Sigmoid colon (tissue), 7 donors: ENCODE results near the gene NDUFA13. TPM values are rescaled to one million over a fixed set of nuclear protein-coding genes. Genes with fewer than 3 reads are reported as not detected.

ENCODE experiments used
- DNase-seq: peaks from one replicate; pipeline ENCODE4 v3.0.0-alpha.2; 2019
- H3K27ac ChIP-seq, 4 donors: fragments of 200-600 bp; sonication (generic); one replicate each; pipeline ENCODE4 v1.5.1; 2016 to 2019; ENCODE audit warnings: mild to moderate bottlenecking in 1 of 4
- H3K27me3 ChIP-seq, 3 donors: fragments of 200-600 bp; sonication (generic); one replicate each; pipeline ENCODE4 v1.5.1; 2019; ENCODE audit warnings: mild to moderate bottlenecking in 1 of 3
- H3K36me3 ChIP-seq, 4 donors: fragments of 200-600 bp; sonication (generic); one replicate each; pipeline ENCODE4 v1.5.1; 2016 to 2019
- H3K4me1 ChIP-seq, 4 donors: fragments of 200-600 bp; sonication (generic); one replicate each; pipeline ENCODE4 v1.5.1; 2017 to 2019
- H3K4me3 ChIP-seq, 4 donors: fragments of 200-600 bp; sonication (generic); one replicate each; pipeline ENCODE4 v1.5.1; 2017 to 2019; ENCODE audit warnings: mild to moderate bottlenecking in 2 of 4, moderate library complexity in 1 of 4
- H3K9me3 ChIP-seq, 4 donors: fragments of 200-600 bp in 3 of 4; sonication (generic) in 3 of 4; one replicate each; pipeline versions ENCODE4 v1.5.1 to v1.6.1; 2013 to 2019
- EP300 ChIP-seq, 4 donors: sonication (generic); formaldehyde crosslinking; IDR thresholded peaks; one replicate each; pipeline ENCODE4 v1.6.1; 2017; ENCODE audit warnings: antibody characterized with exemption in 4 of 4
- POLR2A ChIP-seq, 2 donors: fragments of 450-650 bp; IDR thresholded peaks; one replicate each; pipeline ENCODE4 v1.6.1; 2016; ENCODE audit warnings: antibody characterized with exemption in 2 of 2, mild to moderate bottlenecking in 2 of 2, moderate library complexity in 2 of 2
- POLR2AphosphoS5 ChIP-seq, 4 donors: sonication (generic); formaldehyde crosslinking; IDR thresholded peaks; one replicate each; pipeline ENCODE4 v1.6.1; 2017; ENCODE audit warnings: antibody characterized with exemption in 4 of 4
- WGBS, 2 donors: extraction: QIAGEN DNeasy Blood & Tissue Kit; methylation state at CpG; one replicate each; pipeline ENCODE4 v1.1.7; 2013; 5-methylcytosine and 5-hydroxymethylcytosine counted together
- intact Hi-C: fragments of 100-400 bp; cut with DNase I; formaldehyde crosslinking; loops from one replicate; pipeline ENCODE4 v1.15.1; 2023
- polyA plus RNA-seq, 3 donors: library from polyadenylated mRNA; stranded (reverse); fragments of 200-250 nt; gene quantifications; one replicate each; pipeline ENCODE4 v1.2.3, GENCODE V29; 2013
- total RNA-seq, 4 donors: library from RNA; depleted of rRNA; stranded (reverse); fragments of >200 nt; gene quantifications; one replicate each; pipeline ENCODE4 v1.1.0, GENCODE V29; 2016
- TF ChIP-seq, protein P1 (sequence below), 4 experiments: fragments of 450-650 bp in 3 of 4; fragments of 200-600 bp in 1 of 4; IDR thresholded peaks; one replicate each; pipeline ENCODE4 v1.5.1; 2016 to 2019; ENCODE audit warnings: antibody characterized with exemption in 4 of 4, mild to moderate bottlenecking in 3 of 4, moderate library complexity in 2 of 4
- donor health status: healthy with polysubstance abuse.
- donor health status: Bipolar disorder and iron deficiency.
- donor health status: healthy.

The NDUFA13 gene
- total and polyA plus RNA-seq, 7 donors, result 31.3 to 339 (median 110) TPM

DNA sequence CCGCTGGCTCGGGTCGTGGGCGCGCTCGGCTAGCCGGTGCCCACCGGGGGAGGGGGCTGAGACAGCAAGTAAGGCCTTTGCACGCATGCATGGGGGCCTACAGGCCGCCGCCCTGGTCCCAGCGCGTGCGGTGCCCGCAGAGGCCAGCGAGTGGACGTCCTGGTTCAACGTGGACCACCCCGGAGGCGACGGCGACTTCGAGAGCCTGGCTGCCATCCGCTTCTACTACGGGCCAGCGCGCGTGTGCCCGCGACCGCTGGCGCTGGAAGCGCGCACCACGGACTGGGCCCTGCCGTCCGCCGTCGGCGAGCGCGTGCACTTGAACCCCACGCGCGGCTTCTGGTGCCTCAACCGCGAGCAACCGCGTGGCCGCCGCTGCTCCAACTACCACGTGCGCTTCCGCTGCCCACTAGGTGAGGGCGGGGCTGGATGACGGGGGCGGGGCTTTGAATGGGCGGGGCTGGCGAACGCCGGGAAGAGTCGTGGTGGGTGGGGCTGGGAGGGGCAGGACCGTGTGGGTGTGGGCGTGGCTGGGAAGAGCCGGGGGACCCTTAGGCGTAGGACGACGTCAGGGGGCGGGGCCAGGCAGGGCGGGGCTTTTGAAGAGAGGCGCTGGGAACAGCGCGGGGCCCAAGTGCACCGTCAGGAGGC, 24.2 kb downstream of the NDUFA13 start:
- Histone ChIP-seq H3K27me3 (peaks cover 47 to 80% (median 80%) of the 10 kb centered on the region in 3 donors), H3K27ac (no peak overlapping the region), H3K9me3 (no peaks in the 10 kb centered on the region), H3K36me3 (no peaks in the 10 kb centered on the region), H3K4me1 (peaks cover 0 to 40% (median 36%) of the 10 kb centered on the region in 4 donors), H3K4me3 (peak overlapping the region in 1 of 4 donors; percentile 11)
- intact Hi-C loops, result no loop called here
- WGBS, 2 donors, result 13 to 39% methylated on average over 74 of the region's 74 CpGs
- no peak for DNase-seq
- TF ChIP-seq POLR2AphosphoS5 (IDR thresholded peaks at IDR 0.05), result no peak
- TF ChIP-seq, protein P1, sequence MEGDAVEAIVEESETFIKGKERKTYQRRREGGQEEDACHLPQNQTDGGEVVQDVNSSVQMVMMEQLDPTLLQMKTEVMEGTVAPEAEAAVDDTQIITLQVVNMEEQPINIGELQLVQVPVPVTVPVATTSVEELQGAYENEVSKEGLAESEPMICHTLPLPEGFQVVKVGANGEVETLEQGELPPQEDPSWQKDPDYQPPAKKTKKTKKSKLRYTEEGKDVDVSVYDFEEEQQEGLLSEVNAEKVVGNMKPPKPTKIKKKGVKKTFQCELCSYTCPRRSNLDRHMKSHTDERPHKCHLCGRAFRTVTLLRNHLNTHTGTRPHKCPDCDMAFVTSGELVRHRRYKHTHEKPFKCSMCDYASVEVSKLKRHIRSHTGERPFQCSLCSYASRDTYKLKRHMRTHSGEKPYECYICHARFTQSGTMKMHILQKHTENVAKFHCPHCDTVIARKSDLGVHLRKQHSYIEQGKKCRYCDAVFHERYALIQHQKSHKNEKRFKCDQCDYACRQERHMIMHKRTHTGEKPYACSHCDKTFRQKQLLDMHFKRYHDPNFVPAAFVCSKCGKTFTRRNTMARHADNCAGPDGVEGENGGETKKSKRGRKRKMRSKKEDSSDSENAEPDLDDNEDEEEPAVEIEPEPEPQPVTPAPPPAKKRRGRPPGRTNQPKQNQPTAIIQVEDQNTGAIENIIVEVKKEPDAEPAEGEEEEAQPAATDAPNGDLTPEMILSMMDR (IDR thresholded peaks at IDR 0.05), result no peak
- TF ChIP-seq POLR2A (IDR thresholded peaks at IDR 0.05), result no peak
- TF ChIP-seq EP300 (IDR thresholded peaks at IDR 0.05), result no peak

DNA sequence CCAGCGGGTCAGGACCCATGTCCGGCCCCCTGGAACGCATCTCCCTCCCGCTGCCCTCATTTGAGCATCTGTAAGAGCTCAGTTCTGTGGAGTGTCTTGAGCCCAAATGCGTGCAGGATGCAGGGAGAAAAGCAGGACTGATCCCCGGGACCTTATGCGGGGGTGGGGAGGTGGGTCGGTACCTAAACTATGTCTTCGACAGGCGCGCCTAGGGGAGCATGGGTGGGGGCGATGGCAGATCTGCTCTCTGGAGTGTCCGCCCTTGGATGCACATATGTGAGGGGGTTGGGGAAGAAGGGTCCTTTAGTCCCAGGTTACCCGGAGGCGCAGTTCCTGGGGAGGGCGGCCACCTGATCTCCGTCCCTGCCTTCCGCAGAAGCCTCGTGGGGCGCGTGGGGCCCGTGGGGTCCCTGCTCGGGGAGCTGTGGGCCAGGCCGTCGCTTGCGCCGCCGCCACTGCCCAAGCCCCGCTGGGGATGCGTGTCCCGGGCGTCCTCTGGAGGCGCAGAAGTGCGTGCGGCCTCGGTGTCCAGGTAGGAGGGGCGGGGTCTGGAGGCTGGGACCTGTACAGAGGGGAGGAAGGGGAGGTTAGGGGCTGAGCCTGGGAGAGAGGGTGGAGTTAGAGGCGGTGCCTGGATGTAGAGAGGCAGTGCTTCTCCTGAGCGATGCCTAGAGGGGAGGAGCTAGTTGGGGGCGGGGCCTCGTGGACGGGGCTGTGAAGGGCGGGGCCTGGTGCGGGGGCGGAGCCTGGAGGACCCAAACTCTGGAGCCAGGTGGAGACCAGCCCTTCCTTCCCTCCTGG, 24.9 kb downstream of the NDUFA13 start:
- DNase-seq, result no peak
- H3K27me3 ChIP-seq, result peaks cover 47 to 87% (median 80%) of the 10 kb centered on the region in 3 donors
- no peak overlapping the region for H3K27ac ChIP-seq
- H3K4me3 ChIP-seq, result peak overlapping the region in 1 of 4 donors; percentile 11
- intact Hi-C loops, result no loop called here
- 4% methylated on average over 45 of the region's 45 CpGs for whole genome bisulfite sequencing, 2 donors
- H3K36me3 ChIP-seq, result no peaks in the 10 kb centered on the region
- H3K4me1 ChIP-seq, result peaks cover 0 to 40% (median 36%) of the 10 kb centered on the region in 4 donors
- TF ChIP-seq EP300 (IDR thresholded peaks at IDR 0.05) (no peak), POLR2A (IDR thresholded peaks at IDR 0.05) (no peak), POLR2AphosphoS5 (IDR thresholded peaks at IDR 0.05) (no peak)
- TF ChIP-seq, protein P1 (IDR thresholded peaks at IDR 0.05), result no peak
- no peaks in the 10 kb centered on the region for H3K9me3 ChIP-seq

DNA sequence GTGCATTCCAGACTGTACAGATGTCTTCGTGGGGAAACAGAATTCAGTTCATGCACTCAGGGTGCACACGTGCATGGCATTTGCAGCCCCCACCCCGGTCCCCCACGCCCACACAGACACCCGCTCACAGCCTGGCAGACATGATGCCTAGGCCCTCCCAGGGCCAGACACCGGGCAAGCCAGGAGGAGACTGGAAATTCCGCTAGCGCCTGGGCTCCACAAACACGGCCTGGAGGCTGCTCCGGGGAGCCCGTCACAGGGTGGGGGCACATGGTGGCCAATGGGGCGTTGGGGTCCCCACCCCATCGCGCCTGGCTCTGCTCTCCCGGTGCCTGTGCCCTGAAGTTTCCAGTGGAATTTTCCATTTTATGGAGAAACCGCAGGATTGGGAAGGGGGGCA, 25.6 kb downstream of the NDUFA13 start:
- WGBS, 2 donors, result 78 to 83% methylated on average over 16 of the region's 16 CpGs
- H3K27me3 ChIP-seq, result peaks cover 47 to 94% (median 80%) of the 10 kb centered on the region in 3 donors

DNA sequence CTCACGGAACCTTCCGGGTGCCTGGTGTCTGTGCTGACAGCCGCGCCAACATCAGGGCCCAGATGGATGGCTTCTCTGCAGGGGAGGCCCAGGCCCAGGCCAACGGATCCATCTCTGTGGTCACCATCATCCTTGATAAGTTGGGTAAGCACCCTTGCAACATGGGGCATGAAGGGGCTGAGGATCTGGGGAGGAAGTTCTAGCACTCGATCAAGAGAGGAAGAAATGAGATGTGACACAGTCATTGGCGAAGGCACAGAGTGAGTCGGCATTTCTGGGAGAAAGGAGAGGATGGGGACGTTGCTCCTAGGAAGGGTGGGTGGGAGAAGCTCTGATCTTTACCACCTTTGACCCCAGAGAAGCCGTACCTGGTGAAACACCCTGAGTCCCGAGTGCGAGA, 26.5 kb downstream of the NDUFA13 start:
- H3K9me3 ChIP-seq, result no peaks in the 10 kb centered on the region
- peaks cover 0 to 35% (median 31%) of the 10 kb centered on the region in 4 donors for H3K4me1 ChIP-seq
- no peak overlapping the region for H3K4me3 ChIP-seq
- intact Hi-C loops, result no loop called here
- TF ChIP-seq POLR2A (IDR thresholded peaks at IDR 0.05) (no peak), EP300 (IDR thresholded peaks at IDR 0.05) (no peak), POLR2AphosphoS5 (IDR thresholded peaks at IDR 0.05) (no peak)
- TF ChIP-seq, protein P1 (IDR thresholded peaks at IDR 0.05), result no peak
- DNase-seq, result no peak
- no peak overlapping the region for H3K27ac ChIP-seq
- WGBS, 2 donors, result 77 to 84% methylated on average over 12 of the region's 12 CpGs
- H3K27me3 ChIP-seq, result peaks cover 47 to 98% (median 76%) of the 10 kb centered on the region in 3 donors
- H3K36me3 ChIP-seq, result no peaks in the 10 kb centered on the region

More for the DNA sequence above, 25.6 kb downstream of the NDUFA13 start:
- Histone ChIP-seq H3K4me1 (peaks cover 0 to 40% (median 36%) of the 10 kb centered on the region in 4 donors), H3K36me3 (no peaks in the 10 kb centered on the region), H3K4me3 (no peak overlapping the region), H3K27ac (no peak overlapping the region), H3K9me3 (no peaks in the 10 kb centered on the region)
- no peak for DNase-seq
- intact Hi-C loops, result no loop called here
- TF ChIP-seq POLR2AphosphoS5 (IDR thresholded peaks at IDR 0.05) (no peak), EP300 (IDR thresholded peaks at IDR 0.05) (no peak), POLR2A (IDR thresholded peaks at IDR 0.05) (no peak)
- TF ChIP-seq, protein P1 (IDR thresholded peaks at IDR 0.05), result no peak
